NCI-H82 (cell line): ENCODE measurements around the gene PLCG2.
"Not testable (repeated sequence)": the region's sequence is repeated elsewhere in the genome, so short reads cannot be mapped to it uniquely, and the experiment has no call there.

Experiments used
- DNase-seq: peaks from one replicate; lab custom pipeline; 2025; lab: John Stamatoyannopoulos, UW

Gene PLCG2

GRCh38 chr16:81912395-81912794, 133.3 kb downstream of the PLCG2 start:
- DNase-seq = no peak

DNA sequence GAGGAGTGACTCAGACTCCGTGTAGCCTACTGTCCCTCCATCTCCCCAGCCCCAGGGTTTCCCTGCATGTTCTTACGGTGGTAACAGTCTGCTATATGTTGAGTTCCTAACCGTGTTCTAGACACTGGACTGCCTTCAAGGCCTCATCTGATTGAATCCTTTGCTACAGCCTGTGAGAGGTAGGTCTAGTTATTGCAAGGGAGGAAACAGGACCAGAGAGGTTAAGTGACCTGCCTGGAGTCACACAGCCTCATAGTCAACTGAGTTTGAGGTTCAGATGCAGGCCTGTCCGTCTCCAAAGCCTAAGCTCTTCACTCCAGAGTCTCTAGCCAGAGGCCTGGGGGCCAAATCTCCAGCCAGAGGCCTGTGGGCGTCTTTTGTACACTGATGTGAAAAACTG, 134.1 kb downstream of the PLCG2 start:
- no peak for DNase-seq

- no peak for DNase-seq
Observed at GRCh38 chr16:81917375-81917774, 138.3 kb downstream of the PLCG2 start.

DNA sequence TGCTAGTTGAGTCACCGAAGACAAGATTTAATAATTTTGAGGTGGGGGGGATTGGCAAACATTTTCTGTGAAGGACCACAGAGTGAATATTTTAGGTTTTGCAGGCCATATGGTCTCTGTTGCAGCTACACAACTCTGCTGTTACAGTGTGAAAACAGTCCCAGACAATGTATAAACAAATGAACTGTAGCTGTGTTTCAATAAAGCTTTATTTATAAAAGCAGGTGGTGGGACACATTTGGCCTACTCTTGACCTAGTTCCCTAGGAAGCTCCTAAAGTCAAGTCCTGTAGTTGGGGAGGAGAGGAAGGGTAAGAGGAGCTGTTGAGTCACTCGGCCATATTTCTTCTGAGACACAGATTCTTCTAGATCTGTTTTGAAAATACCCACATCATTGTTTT, 139.8 kb downstream of the PLCG2 start:
- no peak for DNase-seq

- DNase-seq = no peak
Observed at GRCh38 chr16:81920498-81920897, 141.4 kb downstream of the PLCG2 start.

- DNase-seq = no peak
Observed at GRCh38 chr16:81921085-81921814, 142.2 kb downstream of the PLCG2 start.

DNA sequence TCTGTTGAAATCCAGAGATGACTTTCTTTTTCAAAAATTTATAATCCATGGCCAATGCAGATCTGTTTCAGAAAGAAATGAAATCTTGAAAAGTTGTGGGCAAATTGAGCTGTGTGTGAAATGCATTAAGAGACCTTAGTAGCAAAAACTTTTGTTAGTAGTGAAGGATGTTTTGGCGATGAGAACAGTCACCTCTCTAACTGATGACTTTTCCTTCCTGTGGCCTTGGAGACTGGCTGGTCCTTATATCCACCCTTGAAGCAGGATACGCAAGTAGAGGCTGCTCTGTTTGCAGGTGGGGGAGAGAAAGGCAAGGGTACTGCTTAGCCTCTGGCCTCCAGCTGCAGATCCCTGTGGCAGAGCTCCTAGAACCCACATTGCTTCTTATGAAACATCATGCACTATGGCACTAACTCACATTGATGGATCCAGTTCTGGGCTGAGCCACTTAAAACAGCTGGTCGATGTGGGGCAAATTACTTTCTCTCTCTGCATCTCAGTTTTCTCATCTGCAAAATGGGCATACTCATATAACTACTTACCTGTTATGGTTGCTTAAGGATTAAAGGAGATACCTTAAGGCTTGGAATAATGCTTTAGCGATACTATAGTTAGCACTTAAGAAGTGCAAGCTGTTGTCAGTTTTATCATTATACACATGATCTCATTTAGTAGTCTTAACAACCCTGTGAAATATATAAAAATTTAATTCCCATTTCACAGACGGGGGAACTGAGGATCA, 142.9 kb downstream of the PLCG2 start:
- DNase-seq = no peak

- no peak for DNase-seq
Observed at GRCh38 chr16:81923296-81923695, 144.2 kb downstream of the PLCG2 start.

- DNase-seq = no peak
Observed at GRCh38 chr16:81925016-81925415, 145.9 kb downstream of the PLCG2 start.

DNA sequence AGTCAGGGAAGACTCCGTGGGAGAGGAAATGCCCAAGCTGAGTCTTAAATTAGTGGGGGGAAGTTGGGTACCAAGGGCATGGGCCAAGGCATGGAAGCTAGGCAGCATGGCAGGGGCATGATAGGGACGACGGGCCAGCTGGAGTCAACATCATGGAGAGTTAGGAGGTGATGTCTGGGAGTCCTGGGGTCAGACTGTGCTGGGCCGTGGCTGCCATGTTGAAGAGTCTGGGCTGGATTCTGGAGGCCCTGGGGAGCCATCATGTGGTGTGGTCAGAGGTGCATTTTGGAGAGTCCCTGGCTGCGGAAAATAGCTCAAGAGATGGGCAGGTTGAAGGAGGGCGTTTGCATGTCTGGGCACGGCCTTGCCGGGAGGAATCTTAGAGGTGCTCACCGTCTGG, 146.9 kb downstream of the PLCG2 start:
- no peak for DNase-seq

DNA sequence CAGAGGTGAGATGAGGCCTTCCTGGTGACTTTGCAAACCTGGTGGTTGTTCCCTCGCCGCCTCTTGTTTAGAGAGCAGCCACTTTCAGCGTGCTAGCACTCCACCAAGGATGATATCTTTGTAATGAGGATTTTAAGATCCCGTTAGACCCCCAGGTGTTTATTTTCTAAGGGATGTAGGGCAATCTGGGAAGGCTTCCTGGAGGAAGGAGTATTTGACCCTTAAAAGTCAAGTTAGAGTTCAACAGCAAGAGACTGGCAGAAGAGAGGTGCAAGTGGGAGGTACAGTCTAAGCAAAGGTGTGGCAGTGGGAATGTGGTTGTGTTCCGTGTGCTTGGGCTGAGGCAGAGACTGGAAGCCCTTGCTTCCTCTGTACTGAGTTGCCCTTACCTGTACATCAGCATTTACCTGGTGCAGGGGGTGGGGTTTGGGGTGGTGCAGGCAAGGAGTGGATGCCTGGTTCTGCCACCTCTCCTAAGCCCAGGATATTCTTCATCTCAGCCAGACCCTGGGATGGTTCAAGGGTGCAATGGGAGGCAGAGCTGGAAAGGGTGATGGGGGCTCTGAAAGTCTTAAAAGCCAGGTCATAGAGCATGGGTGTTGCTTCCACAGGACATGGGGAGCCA, 148.6 kb downstream of the PLCG2 start:
- DNase-seq = no peak

GRCh38 chr16:81928271-81928918, 149.3 kb downstream of the PLCG2 start:
- DNase-seq = no peak

GRCh38 chr16:81928975-81929374, 149.9 kb downstream of the PLCG2 start:
- no peak for DNase-seq

DNA sequence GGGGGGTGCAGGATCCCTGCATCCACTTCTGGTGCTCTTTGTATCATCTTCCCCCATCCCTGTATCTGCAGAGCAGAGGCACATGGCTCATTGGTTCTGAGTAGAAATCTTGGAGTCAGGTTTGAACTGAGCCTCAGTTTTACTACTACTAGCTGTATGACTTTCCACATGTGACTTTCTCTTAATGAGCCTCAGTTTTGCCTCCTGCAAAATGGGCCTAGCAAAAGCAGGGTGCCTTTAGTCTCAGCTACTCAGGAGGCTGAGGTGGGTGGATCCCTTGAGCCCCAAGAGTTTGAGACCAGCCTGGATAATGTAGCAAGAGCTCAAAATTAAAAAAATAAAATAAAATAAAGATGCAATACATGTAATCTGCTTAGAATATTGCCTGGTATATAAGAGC, 150.8 kb downstream of the PLCG2 start:
- no peak for DNase-seq

DNA sequence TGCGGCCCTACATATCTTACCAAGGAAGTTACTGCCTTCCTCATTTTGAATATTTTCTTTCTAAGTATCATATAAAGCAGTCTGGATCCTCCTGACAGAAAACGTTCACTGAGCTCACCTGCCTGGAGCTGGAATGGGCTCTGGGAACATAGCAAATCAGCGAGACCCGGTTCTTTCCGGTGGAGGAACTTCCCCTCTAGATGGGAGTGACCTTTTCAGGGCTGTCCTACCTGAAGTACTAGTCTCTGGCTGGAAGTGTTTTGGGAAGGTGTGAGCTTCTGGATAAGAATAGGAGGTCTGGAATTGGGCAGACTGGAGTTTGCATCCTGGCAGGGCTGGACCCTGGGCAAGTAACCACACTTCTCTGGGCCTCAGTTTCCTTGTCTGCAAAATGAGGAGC, 152.8 kb downstream of the PLCG2 start:
- no peak for DNase-seq

DNA sequence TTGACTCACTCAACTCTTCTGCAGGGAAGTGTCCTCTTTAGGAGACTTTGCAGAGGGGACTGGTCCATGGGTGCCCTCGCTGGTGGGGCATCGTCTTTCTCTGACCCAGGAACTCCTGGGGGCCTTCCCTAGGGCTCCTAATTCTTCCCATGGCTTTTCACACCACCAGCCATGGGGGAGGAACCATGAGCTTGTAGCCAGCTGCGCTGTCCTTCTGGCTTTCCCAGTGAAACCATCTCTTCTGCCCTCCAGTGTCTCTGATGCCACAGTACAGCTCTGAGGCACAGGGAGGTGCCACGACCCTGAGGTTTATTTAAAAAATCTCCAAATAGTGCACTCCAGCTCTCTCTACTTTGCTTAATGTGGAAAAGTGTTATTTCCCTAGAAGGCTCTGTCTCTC, 153.6 kb downstream of the PLCG2 start:
- DNase-seq = peak; percentile 18

DNA sequence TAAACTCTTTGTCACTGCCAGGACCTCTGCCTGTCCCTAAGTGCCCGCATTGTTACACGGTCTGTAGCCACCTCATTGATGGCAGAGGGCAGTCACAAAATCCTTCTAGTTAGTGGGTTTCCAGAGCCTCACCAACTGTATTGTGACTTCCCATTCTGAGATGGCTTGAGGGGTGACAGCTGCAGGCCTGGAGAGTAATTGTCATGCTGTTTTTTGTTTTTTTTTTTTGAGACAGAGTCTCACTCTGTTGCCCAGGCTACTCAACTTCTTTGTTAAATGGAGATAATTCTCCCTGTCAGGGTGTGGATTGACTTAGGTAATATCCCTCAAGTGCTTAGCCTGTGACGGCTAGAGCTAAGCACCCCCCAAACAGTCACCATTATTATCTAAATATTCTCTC, 154.3 kb downstream of the PLCG2 start:
- DNase-seq = no peak

- DNase-seq = not testable (repeated sequence)
Observed at GRCh38 chr16:81934711-81935110, 155.6 kb downstream of the PLCG2 start.

GRCh38 chr16:81936209-81937000, 157.3 kb downstream of the PLCG2 start:
- DNase-seq = no peak

- no peak for DNase-seq
Observed at GRCh38 chr16:81937305-81938038, 158.4 kb downstream of the PLCG2 start.
